ENCODE measurements around the gene KLF17.

Gene KLF17

GRCh38 chr1:44073528-44073927, 45.1 kb upstream of the KLF17 start:
- Histone ChIP-seq H2AFZ (ENCODE audit: low read depth, low read length) (no peak overlapping the region), H3K4me1 (ENCODE audit: low read length) (peaks cover 27% of the 10 kb centered on the region), H3K27ac (ENCODE audit: low read length) (no peak overlapping the region), H3K4me2 (ENCODE audit: low read length) (peak overlapping the region; percentile 62), H3K9ac (ENCODE audit: low read length) (no peak overlapping the region), H3K27me3 (ENCODE audit: low read depth, low read length) (no peaks in the 10 kb centered on the region), H4K20me1 (ENCODE audit: insufficient read depth, low read length) (no peaks in the 10 kb centered on the region), H3K79me2 (ENCODE audit: low read length) (no peaks in the 10 kb centered on the region), H3K9me3 (ENCODE audit: insufficient read depth, low read length) (no peaks in the 10 kb centered on the region), H3K36me3 (replicated peaks; ENCODE audit: low read depth, low read length) (no peaks in the 10 kb centered on the region), H3K4me3 (ENCODE audit: low read length) (no peak overlapping the region)
- no peak for TF ChIP-seq EZH2phosphoT487 (IDR thresholded peaks at IDR 0.05; ENCODE audit: low read depth)
- no peak for TF ChIP-seq CTCF (IDR thresholded peaks at IDR 0.05; ENCODE audit: low read depth, low read length)

DNA sequence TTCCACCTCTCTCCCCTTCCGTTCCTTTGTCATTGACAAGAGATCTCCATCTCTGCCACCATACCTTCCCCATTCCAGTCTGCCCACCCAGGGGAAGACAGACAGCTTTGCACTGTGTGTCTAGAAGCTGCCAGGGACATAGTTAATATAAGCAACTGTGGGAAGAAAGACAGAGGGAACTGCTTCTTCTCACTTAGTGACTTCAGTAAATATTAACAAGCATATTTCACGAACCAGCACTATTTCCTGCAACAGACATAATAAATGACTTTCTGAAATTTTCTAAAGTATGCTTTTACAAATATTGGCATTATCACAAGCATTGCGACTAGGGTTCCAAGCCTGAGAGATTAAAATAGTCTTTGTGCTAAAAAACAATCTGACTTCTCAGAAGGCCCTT, 44.2 kb upstream of the KLF17 start:
- Histone ChIP-seq H3K27ac (ENCODE audit: low read length) (no peak overlapping the region), H3K9me3 (ENCODE audit: insufficient read depth, low read length) (no peaks in the 10 kb centered on the region), H3K9ac (ENCODE audit: low read length) (no peak overlapping the region), H3K4me1 (ENCODE audit: low read length) (peaks cover 20% of the 10 kb centered on the region), H2AFZ (ENCODE audit: low read depth, low read length) (no peak overlapping the region), H4K20me1 (ENCODE audit: insufficient read depth, low read length) (no peaks in the 10 kb centered on the region), H3K4me3 (ENCODE audit: low read length) (no peak overlapping the region), H3K27me3 (ENCODE audit: low read depth, low read length) (no peaks in the 10 kb centered on the region), H3K36me3 (replicated peaks; ENCODE audit: low read depth, low read length) (no peaks in the 10 kb centered on the region), H3K4me2 (ENCODE audit: low read length) (no peak overlapping the region), H3K79me2 (ENCODE audit: low read length) (no peaks in the 10 kb centered on the region)
- TF ChIP-seq CTCF (IDR thresholded peaks at IDR 0.05; ENCODE audit: low read depth, low read length) (no peak), EZH2phosphoT487 (IDR thresholded peaks at IDR 0.05; ENCODE audit: low read depth) (no peak)

DNA sequence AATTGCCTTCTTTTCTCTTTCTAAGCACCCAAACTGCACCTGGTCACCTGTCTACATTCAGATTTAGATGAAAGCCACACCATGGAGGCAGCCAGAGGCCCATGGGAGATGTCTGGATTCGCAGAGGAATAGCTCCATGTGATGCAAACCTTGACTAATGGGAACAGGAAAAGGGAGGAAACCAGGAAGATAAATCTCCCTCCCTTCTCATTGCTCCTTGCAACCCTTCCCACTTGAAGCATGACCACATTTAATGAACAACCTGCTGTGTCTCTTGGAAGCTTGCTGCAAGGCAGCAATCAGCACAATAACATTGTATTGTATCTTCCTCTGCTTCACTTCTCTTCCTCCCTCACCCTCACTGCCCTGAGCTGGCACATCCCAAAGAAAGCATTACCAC, 42.6 kb upstream of the KLF17 start:
- Histone ChIP-seq H3K4me2 (ENCODE audit: low read length) (no peak overlapping the region), H4K20me1 (ENCODE audit: insufficient read depth, low read length) (no peaks in the 10 kb centered on the region), H3K36me3 (replicated peaks; ENCODE audit: low read depth, low read length) (no peaks in the 10 kb centered on the region), H3K79me2 (ENCODE audit: low read length) (no peaks in the 10 kb centered on the region), H3K4me3 (ENCODE audit: low read length) (no peak overlapping the region), H3K9me3 (ENCODE audit: insufficient read depth, low read length) (no peaks in the 10 kb centered on the region), H2AFZ (ENCODE audit: low read depth, low read length) (no peak overlapping the region), H3K27ac (ENCODE audit: low read length) (no peak overlapping the region), H3K4me1 (ENCODE audit: low read length) (peaks cover 20% of the 10 kb centered on the region), H3K27me3 (ENCODE audit: low read depth, low read length) (no peaks in the 10 kb centered on the region), H3K9ac (ENCODE audit: low read length) (no peak overlapping the region)
- no peak for TF ChIP-seq EZH2phosphoT487 (IDR thresholded peaks at IDR 0.05; ENCODE audit: low read depth)
- TF ChIP-seq CTCF (IDR thresholded peaks at IDR 0.05; ENCODE audit: low read depth, low read length) = no peak

DNA sequence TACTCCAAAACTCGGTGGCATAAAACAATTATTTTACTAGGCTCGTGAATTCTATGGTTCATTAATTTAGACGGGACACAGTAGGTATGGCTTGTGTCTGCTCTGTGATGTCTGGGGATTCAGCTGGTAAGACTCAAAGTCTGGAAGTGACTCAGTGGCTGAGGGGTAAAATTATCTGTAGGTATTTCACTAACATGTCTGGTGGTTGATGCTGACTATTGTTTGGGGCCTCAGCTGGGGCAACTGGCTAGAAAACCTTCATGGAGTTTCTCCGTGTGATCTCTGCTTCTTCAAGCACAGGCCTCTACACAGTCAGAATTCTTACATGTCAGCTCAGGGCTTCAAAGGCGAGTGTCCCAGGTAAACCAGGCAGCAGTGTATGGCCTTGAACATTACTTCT, 41.2 kb upstream of the KLF17 start:
- no peak overlapping the region for H3K27ac ChIP-seq (ENCODE audit: low read length)
- H3K36me3 ChIP-seq (replicated peaks; ENCODE audit: low read depth, low read length) = no peaks in the 10 kb centered on the region
- H3K4me2 ChIP-seq (ENCODE audit: low read length) = no peak overlapping the region
- TF ChIP-seq EZH2phosphoT487 (IDR thresholded peaks at IDR 0.05; ENCODE audit: low read depth) (no peak), CTCF (IDR thresholded peaks at IDR 0.05; ENCODE audit: low read depth, low read length) (no peak)
- H3K4me1 ChIP-seq (ENCODE audit: low read length) = peaks cover 20% of the 10 kb centered on the region
- H4K20me1 ChIP-seq (ENCODE audit: insufficient read depth, low read length) = no peaks in the 10 kb centered on the region
- no peak overlapping the region for H3K9ac ChIP-seq (ENCODE audit: low read length)
- H2AFZ ChIP-seq (ENCODE audit: low read depth, low read length) = no peak overlapping the region
- no peaks in the 10 kb centered on the region for H3K27me3 ChIP-seq (ENCODE audit: low read depth, low read length)
- no peaks in the 10 kb centered on the region for H3K9me3 ChIP-seq (ENCODE audit: insufficient read depth, low read length)
- no peaks in the 10 kb centered on the region for H3K79me2 ChIP-seq (ENCODE audit: low read length)
- no peak overlapping the region for H3K4me3 ChIP-seq (ENCODE audit: low read length)
